Activated naive CD8-positive, alpha-beta T cell treated with anti-CD3 and anti-CD28 coated beads, Interleukin-2, amount 50 U/mL, for 16 hours (primary cell): ENCODE results near the gene APOBEC3B.
"Not testable (repeated sequence)": the region's sequence is repeated elsewhere in the genome, so short reads cannot be mapped to it uniquely, and the experiment has no call there.

ENCODE experiments used
- DNase-seq: peaks from one replicate; pipeline ENCODE4 v3.0.0-alpha.2; 2020; ENCODE audit warnings: low read depth, low spot score

APOBEC3B gene

DNA sequence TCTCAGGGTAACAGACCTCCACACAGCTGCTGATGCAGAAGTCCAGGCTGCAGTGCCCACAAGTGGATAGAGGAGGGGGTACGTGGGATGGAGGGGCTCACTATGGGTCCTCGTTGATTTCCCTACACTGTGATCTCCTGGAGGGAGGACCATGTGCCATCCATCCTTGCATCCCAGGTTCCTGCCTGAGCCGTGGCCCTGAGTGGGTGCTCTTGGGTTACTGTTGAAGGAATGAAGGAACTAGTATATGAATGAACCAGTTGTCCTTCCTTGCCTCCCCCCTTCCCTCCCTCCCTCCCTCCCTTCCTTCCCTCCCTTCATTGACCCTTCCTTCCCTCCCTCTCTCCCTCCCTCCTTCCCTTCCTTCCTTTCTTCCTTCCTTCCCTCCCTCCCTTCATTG is 15.4 kb downstream of the APOBEC3B start:
- DNase-seq = no peak

DNA sequence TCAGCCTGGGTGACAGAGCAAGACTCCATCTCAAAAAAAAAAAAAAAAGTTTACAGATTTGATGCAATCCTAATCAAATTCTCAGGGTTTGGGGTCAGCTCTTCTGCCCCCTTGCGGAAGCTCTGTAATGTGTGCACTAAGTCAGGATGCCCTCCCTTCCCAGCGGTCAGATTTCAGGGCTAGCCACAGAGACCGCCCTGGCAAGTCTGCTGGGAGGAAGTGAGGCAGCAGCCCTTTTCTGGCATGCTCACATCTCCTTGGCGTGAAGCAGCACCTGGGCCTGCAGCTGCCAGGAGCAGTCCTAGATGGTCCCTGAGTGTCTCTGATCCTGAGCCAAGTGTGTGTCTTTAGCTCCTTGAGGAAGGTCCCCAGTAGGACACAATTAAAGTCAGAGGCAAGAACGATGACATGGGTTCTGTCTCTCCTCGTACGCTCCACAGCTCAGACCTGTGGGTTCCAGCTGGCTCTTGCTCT is 21.1 kb downstream of the APOBEC3B start:
- DNase-seq = peak; percentile 43

DNA sequence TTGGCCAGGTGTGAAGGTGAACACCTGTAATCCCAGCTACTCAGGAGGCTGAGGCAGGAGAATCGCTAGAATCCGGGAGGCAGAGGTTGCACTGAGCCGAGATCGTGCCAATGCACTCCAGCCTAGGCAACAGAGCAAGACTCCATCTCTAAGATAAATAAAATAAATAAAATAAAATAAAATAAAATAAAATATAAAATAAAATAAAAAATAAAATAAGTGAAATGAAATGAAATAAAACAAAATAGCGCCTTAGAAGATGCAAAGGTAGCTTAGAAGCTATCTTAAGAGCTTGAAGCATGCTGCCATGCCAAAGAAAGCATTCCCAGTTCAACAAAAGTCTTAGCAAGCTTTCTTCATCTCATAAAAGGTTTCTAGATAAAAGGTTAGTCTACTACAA is 25.0 kb downstream of the APOBEC3B start:
- no peak for DNase-seq

DNA sequence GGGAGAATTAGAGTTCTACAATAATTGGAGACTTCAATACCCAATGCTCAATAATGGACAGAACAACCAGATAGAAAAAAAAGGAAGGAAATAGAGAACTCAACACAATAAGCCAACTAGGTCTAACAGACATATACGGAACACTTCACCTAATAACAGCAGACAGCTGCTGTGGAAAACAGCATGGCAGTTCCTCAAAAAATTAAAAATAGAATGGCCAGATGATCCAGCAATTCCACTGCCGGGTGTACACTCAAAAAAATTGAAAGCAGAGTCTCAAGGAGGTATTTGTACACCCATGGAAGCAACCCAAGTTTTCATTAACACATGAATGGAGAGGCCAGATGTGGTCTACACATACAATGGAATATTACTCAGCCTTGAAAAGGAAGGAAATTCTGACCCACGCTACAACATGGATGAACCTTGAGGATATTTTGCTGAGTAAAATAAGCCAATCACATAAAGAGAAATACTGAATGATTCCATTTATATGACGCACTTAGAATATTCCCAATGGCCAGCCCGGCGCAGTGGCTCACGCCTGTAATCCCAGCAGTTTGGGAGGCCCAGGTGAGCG is 26.2 kb downstream of the APOBEC3B start:
- not testable (repeated sequence) for DNase-seq

DNA sequence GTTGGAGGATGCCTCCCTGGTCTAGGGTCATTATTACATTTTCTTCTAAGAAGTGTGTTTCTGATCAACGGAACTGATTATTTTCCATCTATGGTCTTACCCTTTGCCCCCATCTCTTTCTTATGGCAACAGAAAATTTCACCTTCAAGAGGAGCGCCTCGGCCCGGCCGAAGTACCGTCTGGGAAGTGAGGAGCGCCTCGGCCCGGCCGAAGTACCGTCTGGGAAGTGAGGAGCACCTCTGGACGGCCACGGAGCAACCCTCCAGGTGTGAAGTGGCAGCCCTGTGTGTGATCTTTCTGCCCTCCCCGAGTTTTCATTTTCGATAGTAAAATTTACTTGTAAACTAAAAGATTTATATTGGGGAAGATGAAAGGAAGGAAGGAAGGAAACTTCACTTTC is 28.8 kb downstream of the APOBEC3B start:
- DNase-seq = no peak

DNA sequence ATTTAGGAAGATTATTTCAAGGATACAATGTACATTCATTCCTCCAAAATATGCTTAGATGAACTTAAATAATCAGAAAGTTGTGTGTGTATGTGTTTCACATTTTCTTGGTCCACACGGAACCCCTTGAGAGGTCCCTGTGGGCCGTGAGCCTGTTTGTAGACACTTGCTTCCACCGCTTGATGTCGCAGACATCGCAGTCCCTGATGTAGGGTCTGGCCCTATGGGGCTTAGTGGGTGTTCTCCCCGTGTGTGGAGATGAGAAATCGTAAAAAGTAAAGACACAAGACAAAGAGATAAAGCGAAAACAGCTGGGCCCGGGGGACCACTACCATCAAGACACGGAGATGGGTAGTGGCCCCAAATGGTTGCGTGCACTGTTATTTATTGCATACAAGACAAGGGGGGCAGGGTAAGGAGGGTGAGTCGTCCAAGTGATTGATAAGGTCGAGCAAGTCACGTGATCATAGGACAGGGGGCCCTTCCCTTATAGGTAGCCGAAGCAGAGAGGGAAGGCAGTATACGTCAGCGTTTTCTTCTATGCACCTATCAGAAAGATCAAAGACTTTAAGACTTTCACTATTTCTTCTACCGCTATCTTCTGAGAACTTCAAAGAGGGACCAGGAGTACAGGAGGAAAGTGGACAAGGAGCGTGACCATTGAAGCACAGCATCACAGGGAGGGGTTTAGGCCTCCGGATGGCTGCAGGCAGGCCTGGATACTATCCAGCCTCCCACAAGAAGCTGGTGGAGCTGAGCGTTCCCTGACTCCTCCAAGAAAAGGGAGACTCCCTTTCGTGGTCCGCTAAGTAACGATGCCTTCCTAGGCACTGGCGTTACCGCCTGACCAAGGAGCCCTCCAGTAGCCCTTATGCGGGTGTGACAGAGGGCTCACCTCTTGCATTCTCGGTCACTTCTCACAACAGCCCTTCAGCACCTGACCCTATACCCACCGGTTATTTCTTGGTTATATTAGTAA is 30.7 kb downstream of the APOBEC3B start:
- DNase-seq = no peak

DNA sequence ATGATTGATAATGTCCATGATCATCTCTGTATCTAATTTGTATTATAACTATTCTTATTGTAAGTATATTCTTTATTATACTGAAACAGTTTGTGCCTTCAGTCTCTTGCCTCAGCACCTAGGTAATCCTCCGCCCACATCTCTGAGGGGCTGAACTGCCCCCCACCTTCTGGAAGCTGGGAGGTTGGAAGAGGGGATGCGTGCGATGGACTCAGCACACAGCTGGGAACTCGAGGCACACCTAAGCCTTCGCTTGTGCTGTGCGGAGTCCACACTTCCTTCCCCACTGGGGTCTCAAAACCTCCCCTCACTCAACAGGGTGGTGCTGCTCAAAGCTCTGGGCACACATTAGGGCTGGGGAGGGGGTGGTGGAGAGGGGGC is 31.4 kb downstream of the APOBEC3B start:
- DNase-seq = not testable (repeated sequence)

DNA sequence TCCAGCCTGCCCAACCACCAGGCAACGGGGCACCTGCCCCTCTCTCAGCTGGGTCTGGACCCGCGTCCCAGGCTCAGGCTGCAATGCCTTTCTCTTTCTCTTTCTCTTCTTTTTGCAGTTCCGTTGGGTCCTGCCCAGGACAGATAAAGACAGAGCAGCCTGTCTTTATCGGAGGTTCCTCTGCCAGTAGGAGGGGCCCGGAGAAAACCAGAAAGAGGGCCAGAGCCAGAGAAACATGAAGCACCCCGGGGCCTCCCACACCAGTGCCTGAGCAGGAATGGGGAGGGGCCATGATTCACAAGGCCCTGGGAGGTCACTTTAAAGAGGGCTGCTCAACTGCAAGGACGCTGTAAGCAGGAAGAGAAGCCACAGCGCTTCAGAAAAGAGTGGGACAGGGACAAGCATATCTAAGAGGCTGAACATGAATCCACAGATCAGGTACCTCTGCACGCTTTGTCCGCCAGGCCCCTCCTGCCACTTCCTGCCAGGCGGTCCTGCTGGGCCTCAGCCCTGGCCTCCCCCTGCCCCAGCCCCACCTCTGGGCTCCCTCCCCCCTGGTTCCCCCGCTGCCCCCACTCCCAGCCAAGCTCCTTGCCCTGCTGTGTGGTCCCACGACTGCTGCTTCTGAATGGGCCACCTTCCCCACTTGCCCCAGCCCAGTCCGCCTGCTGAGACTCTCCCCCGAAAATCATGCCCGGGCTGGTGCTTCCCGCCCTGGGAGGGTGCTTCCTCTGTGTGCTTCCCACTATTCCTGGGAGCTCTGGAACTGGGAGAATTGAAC is 32.0 kb downstream of the APOBEC3B start, which contains the start of gene APOBEC3C:
APOBEC3C (plus strand) TSS at position 316 of the 781 bp plus-strand sequence; CDS start at position 422, 106 bp downstream.
- peak; percentile 41 for DNase-seq

DNA sequence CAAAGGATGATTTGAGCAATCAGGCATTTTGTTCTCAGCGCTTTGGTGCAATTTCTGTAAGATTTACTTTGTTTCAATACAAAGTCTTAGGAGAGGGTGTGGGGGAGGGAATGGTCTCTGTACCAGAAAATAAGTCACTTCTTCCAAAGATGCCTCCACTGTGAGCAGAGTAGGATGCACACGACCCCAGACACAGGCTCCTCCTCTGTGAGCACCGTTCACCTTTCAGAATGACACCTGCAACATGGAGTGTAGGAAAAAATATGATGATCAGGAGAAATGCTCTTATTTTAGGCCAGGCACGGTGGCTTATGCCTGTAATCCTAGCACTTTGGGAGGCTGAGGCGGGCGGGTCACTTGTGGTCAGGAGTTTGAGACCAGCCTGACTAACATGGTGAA is 32.6 kb downstream of the APOBEC3B start:
- DNase-seq = not testable (repeated sequence)

DNA sequence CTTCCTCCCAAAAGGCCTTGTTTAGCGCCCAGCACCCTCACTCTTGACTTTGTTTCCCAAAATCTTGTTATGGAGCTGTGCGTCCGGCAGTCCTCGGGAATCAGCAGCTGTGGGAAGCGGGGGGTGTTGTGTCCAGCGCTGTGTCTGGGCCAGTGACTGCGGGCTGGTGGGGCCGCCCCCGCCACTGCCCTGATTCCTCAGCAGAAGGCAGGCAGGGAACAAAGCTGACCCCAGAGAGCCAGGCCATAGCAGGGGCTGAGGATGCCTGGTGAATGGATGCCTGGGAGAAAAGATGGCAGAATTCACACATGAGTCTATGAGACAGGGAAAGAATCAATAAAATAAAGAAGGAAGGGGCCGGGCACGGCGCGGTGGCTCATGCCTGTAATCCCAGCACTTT is 34.4 kb downstream of the APOBEC3B start:
- DNase-seq = no peak

DNA sequence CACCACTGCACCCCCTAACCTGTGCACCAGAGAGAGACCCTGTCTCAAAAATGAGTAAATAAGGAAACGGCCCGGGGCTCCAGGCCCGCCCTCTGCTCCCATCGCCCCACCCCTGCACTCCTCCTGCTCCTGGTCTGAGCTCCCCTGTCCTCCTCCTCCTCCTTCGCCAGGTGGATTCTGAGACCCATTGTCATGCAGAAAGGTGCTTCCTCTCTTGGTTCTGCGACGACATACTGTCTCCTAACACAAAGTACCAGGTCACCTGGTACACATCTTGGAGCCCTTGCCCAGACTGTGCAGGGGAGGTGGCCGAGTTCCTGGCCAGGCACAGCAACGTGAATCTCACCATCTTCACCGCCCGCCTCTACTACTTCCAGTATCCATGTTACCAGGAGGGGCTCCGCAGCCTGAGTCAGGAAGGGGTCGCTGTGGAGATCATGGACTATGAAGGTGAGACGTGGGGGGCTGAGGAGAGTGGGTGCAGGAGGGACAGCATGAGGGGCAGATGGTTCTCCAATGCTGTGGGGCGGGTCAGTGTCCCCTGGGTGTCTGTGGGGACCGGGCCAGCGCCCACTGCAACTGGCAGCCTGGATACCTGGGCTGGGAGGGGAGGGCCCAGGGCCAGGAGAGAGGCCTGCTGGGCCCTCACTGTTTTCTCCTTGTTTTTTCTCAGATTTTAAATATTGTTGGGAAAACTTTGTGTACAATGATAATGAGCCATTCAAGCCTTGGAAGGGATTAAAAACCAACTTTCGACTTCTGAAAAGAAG is 35.6 kb downstream of the APOBEC3B start:
- DNase-seq = no peak

DNA sequence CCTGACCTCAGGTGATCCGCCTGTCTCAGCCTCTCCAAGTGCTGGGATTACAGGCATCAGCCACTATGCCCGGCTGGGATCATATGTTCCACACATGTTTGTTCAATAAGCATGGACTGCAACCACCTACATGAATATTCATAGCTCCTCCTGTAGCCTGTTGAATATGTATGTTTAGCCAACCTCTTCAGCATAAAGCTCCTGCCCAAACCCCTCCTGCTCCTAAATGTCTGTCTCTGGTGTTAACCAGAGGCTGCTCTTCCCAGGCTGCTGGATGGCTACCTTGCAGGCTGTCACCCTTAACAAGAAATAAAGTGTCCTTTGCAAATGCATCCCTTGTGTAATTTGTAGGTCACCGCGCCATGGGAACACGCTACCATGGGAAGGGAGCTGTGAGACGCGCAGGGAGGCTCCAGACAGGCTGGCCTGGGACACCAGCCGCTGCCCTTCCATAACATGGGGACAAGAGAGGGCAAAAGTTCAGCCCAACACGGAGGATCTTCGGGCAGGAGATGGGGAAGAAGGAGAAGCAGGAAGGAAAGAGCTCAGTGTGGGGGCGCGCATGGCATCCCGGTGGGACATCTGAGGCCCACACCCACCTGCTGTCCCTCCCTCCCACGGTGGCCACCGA is 38.0 kb downstream of the APOBEC3B start:
- DNase-seq = not testable (repeated sequence)

DNA sequence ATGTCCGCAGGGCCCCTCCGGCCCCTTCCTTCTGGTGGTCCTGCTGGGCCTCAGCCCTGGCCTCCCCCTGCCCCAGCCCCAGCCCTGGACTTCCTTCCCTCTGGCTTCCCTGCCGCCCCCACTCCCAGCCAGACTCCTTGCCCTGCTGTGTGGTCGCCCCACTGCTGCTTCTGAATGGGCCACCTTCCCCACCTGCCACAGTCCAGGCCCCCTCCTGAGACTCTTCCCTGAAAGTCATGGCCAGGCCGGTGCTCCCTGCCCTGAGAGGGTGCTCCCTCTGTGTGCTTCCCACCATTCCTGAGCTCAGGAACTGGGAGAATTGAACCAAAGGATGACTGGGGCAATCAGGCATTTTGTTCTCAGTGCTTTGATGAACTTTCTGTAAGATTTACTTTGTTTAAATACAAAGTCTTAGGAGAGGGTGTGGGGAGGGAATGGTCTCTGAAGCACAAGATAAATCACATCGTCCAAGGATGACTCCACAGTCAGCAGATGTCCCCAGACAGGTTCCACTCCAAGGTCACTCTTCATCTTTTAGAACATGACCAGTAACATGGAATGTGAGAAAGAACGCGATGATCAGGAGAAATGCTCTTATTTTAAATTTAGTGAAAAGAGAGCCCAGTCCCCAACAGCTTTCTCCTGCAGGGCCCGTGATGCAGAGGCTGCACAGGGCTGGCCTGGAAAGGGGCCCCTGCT is 39.6 kb downstream of the APOBEC3B start:
- DNase-seq = no peak

DNA sequence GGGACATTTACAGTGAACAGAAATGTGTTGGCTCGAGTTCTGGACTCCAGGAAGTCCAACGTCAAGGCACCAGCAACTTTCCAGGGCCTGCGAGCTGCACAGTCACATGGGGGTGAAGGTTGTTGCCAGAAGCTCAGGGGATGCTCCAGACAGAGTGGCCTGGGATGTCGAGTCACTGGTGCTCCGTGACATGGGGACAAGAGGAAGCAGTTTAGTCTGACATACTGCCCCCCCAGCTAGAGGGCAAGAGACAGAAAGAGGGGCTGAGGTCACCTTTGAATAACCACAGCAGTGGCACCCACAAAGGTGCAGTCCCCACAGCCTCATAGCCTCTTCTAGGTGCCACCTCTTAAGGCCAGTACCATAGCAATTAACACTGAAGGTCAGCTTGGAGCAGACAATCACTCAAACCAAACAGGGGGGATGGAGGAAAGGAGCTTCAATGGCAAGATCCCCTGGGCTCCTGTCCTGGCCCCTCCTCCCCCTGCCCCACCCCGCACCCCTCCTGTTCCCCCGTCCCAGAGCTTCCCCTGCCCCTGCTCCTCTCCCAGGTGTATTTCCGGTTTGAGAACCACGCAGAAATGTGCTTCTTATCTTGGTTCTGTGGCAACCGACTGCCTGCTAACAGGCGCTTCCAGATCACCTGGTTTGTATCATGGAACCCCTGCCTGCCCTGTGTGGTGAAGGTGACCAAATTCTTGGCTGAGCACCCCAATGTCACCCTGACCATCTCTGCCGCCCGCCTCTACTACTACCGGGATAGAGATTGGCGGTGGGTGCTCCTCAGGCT is 42.6 kb downstream of the APOBEC3B start:
- DNase-seq = no peak

DNA sequence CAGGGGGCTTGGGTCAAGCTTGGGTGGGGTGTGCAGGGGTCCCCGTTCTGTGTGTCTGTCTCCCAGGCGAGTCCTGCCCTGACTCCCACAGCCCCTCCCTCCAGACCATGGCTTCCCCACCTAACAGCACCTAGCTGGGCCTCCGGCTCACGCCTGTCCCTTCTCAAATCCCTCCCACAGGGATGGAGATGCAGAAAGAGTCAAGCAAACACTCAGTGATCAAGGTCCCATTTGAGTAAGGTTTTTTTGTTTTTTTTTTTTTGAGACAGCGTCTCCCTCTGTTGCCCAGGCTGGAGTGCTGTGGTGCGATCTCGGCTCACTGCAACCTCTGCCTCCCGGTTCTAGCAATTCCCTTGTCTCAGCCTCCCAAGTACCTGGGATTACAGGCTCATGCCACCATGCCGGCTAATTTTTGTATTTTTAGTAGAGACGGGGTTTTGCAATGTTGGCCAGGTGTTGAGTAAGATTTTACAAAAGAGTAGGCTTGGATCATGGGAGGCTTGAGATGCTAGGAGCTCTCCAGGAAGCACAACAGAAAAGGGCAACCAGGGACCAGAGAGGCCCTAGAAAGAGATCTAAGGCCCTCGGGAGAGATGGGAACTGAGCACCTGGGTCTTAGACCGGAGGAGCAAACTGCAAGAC is 44.5 kb downstream of the APOBEC3B start:
- DNase-seq = no peak

DNA sequence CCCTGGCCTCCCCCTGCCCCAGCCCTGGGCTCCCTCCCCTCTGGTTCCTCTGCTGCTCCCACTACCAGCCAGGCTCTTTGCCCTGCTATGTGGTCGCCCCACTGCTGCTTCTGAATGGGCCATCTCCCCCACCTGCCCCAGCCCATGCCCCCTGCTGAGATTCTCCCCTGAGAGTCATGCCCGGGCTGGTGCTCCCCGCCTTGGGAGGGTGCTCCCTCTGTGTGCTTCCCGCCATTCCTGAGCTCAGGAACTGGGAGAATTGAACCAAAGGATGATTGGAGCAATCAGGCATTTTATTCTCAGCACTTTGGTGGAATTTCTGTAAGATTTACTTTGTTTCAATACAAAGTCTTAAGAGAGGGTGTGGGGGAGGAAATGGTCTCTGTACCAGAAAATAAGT is 45.6 kb downstream of the APOBEC3B start:
- DNase-seq = no peak

DNA sequence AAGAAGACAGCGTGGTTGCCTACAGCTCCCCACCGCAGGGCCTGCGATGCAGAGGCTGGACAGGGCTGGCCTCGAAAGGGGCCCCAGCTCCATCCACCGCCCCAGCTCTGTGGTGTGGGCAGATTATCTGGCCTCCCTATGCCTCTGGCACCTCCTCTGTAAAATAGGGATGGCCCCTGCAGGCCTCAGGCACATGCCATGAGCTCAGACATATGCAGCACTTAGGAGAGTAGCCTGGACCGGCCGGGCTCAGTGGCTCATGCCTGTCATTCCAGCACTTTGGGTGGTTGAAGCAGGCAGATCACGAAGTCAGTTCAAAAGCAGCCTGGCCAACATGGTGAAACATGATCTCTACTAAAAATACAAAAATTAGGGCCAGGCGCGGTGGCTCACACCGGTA is 46.1 kb downstream of the APOBEC3B start:
- DNase-seq = no peak

DNA sequence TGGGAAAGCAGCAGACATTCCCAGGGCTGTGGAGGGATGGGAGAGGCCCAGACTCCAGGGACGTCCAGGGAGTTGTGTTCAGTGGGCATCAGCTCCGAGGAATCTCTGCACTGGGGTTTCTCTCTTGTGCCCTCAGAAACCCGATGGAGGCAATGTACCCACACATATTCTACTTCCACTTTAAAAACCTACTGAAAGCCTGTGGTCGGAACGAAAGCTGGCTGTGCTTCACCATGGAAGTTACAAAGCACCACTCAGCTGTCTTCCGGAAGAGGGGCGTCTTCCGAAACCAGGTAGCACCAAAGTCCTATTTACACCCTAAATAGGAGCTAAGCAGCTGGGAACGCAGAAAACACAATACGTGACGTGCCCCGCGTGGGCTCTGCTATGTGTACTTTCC is 47.1 kb downstream of the APOBEC3B start:
- DNase-seq = no peak

DNA sequence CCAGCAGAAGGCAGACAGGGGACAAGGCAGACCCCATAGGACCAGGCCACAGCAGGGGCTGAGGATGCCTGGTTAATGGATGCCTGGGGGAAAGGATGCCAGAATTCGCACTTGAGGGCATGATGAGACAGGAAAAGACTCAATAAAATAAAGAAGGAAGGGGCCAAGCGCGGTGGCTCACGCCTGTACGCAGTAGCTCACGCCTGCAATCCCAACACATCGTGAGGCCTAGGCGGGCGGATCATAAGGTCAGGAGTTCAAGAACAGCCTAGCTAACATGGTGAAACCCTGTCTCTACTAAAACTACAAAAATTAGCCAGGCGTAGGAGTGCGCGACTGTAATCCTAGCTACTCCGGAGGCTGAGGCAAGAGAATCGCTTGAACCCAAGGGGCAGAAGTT is 48.6 kb downstream of the APOBEC3B start:
- DNase-seq = no peak
